Naive thymus-derived CD8-positive, alpha-beta T cell (primary cell): Measurements from ENCODE around the gene DMBT1. TPM values are rescaled to one million over a fixed set of nuclear protein-coding genes. Genes with fewer than 3 reads are reported as not detected.

Source experiments
- ATAC-seq, 2 donors: fragments of 150-1000 bp; cut with Tn5 transposase in 1 of 2; sonication (Bioruptor Pico), chemical (Tn5 transposase) in 1 of 2; 1 replicate in 1 of 2; 2 replicates in 1 of 2; pipeline ENCODE4 v1.10.0; 2021; ENCODE audit warnings: mild to moderate bottlenecking in 2 of 2, moderate library complexity in 2 of 2
- POLR2A ChIA-PET: fragments of 350-600 bp; sonication (Branson Sonifier 250); formaldehyde crosslinking; loops from one replicate; lab custom pipeline; 2021; ENCODE audit warnings: antibody characterized with exemption; lab: Charles Lee
- DNase-seq, 10 donors: peaks; one replicate each; pipeline versions ENCODE4 v3.0.0 to v3.0.0-alpha.2; 2020 to 2022
- H3K27ac Mint-ChIP-seq, 10 donors: one replicate each; pipeline ENCODE4 v1.8.0; 2020 to 2022; ENCODE audit warnings: mild to moderate bottlenecking in 10 of 10, mixed read lengths in 10 of 10, moderate library complexity in 4 of 10, inconsistent platforms in 1 of 10
- H3K27me3 Mint-ChIP-seq, 5 donors: one replicate each; pipeline ENCODE4 v1.8.0; 2021 to 2022; ENCODE audit warnings: mixed read lengths in 5 of 5
- H3K36me3 Mint-ChIP-seq, 3 donors: one replicate each; pipeline ENCODE4 v1.8.0; 2020 to 2022; ENCODE audit warnings: mixed read lengths in 3 of 3, mild to moderate bottlenecking in 2 of 3, inconsistent platforms in 1 of 3
- H3K4me1 Mint-ChIP-seq, 4 donors: one replicate each; pipeline ENCODE4 v1.8.0; 2021 to 2022; ENCODE audit warnings: mixed read lengths in 4 of 4
- H3K4me3 Mint-ChIP-seq, 10 donors: one replicate each; pipeline ENCODE4 v1.8.0; 2020 to 2022; ENCODE audit warnings: mild to moderate bottlenecking in 10 of 10, mixed read lengths in 10 of 10, moderate library complexity in 6 of 10, inconsistent platforms in 1 of 10
- H3K9me3 Mint-ChIP-seq, 9 donors: one replicate each; pipeline ENCODE4 v1.8.0; 2020 to 2022; ENCODE audit warnings: mixed read lengths in 9 of 9, mild to moderate bottlenecking in 3 of 9, inconsistent platforms in 1 of 9, moderate library complexity in 1 of 9
- polyA plus RNA-seq, 3 donors: library from polyadenylated mRNA; unstranded; fragments of 300-500 nt; fragmentation: Illumina TruSeq; gene quantifications; one replicate each; pipeline ENCODE4 v1.2.3, GENCODE V29; 2021
- total RNA-seq, 8 experiments: library from RNA in 2 of 8; stranded (reverse) in 2 of 8; gene quantifications; one replicate each; pipeline ENCODE4 v1.2.3 and lab custom pipeline; 2021 to 2026

The DMBT1 gene
- total and polyA plus RNA-seq, 5 experiments from 2014 or later, result not detected

GRCh38 chr10:122642726-122643605, 82.4 kb downstream of the DMBT1 start:
- H3K4me3 Mint-ChIP-seq, result no peak overlapping the region
- peaks cover 0 to 8% (median 4%) of the 10 kb centered on the region in 5 donors for H3K27me3 Mint-ChIP-seq
- DNase-seq (peak in 1 of 10 donors; percentile 34), ATAC-seq (no peak)
- H3K27ac Mint-ChIP-seq, result no peak overlapping the region
- H3K4me1 Mint-ChIP-seq, result no peaks in the 10 kb centered on the region
- POLR2A ChIA-PET, result no interaction called here
- no peaks in the 10 kb centered on the region for H3K9me3 Mint-ChIP-seq
- no peaks in the 10 kb centered on the region for H3K36me3 Mint-ChIP-seq

DNA sequence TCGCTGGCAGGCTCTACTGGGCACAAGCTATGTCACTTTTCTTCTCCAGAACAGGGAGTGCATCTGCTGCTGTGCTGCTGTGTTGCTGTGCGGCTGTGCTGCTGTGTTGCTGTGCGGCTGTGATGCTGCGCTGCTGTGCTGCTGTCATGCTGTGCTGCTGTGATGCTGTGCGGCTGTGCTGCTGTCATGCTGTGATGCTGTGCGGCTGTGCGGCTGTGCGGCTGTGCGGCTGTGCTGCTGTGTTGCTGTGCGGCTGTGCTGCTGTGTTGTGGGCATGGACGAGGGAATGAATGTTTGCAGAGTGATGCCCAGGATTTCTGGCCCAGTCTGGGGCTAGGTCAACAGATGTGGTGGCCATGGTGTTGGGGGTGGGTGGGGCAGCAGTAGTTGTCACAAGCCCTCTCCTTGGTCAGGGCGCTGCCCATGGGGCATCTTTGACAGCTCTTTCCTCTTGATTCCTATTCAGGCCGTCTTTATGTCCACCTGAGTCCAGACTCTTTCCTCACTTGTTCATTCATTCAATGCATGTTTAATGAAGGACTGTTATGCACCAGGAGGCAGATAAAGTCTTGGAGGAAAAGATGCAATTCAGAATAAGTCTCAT, 83.5 kb downstream of the DMBT1 start:
- peak overlapping the region in 1 of 10 donors; percentile 15 for H3K27ac Mint-ChIP-seq
- no peaks in the 10 kb centered on the region for H3K4me1 Mint-ChIP-seq
- ATAC-seq (no peak), DNase-seq (no peak)
- no peaks in the 10 kb centered on the region for H3K9me3 Mint-ChIP-seq
- POLR2A ChIA-PET, result no interaction called here
- no peak overlapping the region for H3K4me3 Mint-ChIP-seq
- H3K27me3 Mint-ChIP-seq, result peaks cover 0 to 15% (median 4%) of the 10 kb centered on the region in 5 donors
- H3K36me3 Mint-ChIP-seq, result no peaks in the 10 kb centered on the region

DNA sequence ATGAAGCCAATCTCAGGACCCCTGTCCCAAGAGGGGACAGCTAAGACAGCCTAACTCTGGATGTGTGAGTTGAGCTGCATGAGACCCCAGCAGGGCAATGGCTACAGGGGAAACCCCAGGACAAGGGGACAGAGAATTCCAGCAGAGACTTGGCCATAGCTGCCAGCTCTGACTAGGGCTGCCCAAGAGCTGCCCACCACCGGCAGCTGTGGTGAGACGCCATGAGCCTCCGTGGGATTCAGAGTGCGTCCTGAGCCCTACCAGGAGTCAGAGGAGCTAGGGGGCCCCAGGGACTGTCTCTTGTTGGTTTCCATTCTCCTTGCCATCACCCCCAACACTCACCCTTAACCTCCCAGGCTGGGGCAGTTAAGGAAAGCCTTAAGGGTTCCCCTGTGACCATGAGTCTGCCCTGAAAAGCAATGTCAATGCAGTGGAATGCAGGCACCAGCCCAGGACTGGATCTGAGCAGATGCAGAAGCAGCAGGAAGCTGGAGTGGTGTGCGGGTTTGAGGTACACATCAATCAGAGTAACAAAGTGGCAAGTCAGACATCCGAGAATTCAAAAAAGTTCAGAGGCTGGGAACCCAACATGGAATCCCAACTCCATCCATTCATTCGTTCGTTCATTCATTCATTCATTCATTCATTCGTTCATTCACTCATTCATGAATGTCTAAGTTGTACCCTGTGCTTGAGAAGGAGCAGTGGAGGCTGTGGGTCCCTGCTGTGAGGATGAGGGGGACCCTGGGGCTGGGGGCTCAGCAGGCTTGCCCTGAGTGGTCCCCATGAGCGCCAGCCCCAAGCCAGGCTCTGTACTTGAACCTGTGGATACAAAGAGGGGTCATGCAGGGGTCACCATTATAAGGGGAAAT, 86.2 kb downstream of the DMBT1 start:
- Mint-ChIP-seq H3K36me3 (peaks cover 0 to under 1% (median 0%) of the 10 kb centered on the region in 3 donors), H3K27ac (no peak overlapping the region), H3K4me1 (no peaks in the 10 kb centered on the region), H3K9me3 (peaks cover 0 to 3% (median 0%) of the 10 kb centered on the region in 9 donors), H3K27me3 (peaks cover 0 to 27% (median 12%) of the 10 kb centered on the region in 5 donors), H3K4me3 (no peak overlapping the region)
- DNase-seq, result peak in 1 of 10 donors; percentile 42
- no peak for ATAC-seq
- POLR2A ChIA-PET, result no interaction called here

DNA sequence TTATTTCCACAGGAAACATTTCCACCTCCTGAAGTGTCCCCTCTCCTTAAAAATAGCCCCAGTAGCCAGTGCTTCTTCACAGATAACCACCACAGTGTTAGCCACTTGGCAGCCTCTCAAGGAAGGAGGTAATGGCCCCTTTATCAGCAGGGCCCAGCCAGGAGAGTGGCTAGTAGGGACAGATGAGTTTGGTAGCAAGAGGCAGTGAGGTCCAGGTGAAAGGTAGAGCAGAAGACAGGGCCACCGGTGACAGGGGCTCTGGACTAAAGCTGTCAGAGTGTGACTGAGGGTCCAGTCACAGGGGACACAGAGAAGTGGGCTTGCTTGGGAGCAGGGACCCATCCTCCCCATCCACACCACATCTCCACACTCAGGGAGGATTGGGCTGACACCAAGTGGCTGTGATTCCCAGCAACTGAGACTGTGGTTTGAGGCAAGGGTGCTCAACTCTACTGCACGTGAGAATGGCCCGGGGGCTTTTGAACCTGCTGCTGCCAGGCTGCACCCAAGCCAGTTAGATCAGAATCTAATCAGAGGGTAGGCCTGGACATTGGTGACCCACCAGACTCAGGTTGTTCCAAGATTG, 86.9 kb downstream of the DMBT1 start:
- Mint-ChIP-seq H3K27ac (peak overlapping the region in 1 of 10 donors; percentile 50), H3K27me3 (peaks cover 1 to 29% (median 17%) of the 10 kb centered on the region in 5 donors), H3K4me3 (no peak overlapping the region), H3K36me3 (peaks cover 0 to 4% (median 0%) of the 10 kb centered on the region in 3 donors), H3K4me1 (no peaks in the 10 kb centered on the region), H3K9me3 (peaks cover 0 to 10% (median 0%) of the 10 kb centered on the region in 9 donors)
- DNase-seq (no peak), ATAC-seq (no peak)
- POLR2A ChIA-PET, result no interaction called here

GRCh38 chr10:122648599-122649428, 88.3 kb downstream of the DMBT1 start:
- Mint-ChIP-seq H3K9me3 (peaks cover 0 to 11% (median 0%) of the 10 kb centered on the region in 9 donors), H3K36me3 (peaks cover 0 to 4% (median 0%) of the 10 kb centered on the region in 3 donors), H3K4me1 (no peaks in the 10 kb centered on the region), H3K4me3 (no peak overlapping the region), H3K27ac (no peak overlapping the region), H3K27me3 (peaks cover 1 to 31% (median 28%) of the 10 kb centered on the region in 5 donors)
- DNase-seq (peak in 3 of 10 donors; percentile 5 to 59 (median 7)), ATAC-seq (no peak)
- POLR2A ChIA-PET, result no interaction called here

GRCh38 chr10:122649903-122650302, 89.3 kb downstream of the DMBT1 start:
- H3K9me3 Mint-ChIP-seq, result peaks cover 0 to 11% (median 0%) of the 10 kb centered on the region in 9 donors
- H3K36me3 Mint-ChIP-seq, result peaks cover 0 to 4% (median 0%) of the 10 kb centered on the region in 3 donors
- no peak overlapping the region for H3K27ac Mint-ChIP-seq
- POLR2A ChIA-PET, result no interaction called here
- H3K4me1 Mint-ChIP-seq, result no peaks in the 10 kb centered on the region
- peaks cover 1 to 38% (median 25%) of the 10 kb centered on the region in 5 donors for H3K27me3 Mint-ChIP-seq
- DNase-seq (peak in 1 of 10 donors; percentile 41), ATAC-seq (no peak)
- H3K4me3 Mint-ChIP-seq, result no peak overlapping the region

DNA sequence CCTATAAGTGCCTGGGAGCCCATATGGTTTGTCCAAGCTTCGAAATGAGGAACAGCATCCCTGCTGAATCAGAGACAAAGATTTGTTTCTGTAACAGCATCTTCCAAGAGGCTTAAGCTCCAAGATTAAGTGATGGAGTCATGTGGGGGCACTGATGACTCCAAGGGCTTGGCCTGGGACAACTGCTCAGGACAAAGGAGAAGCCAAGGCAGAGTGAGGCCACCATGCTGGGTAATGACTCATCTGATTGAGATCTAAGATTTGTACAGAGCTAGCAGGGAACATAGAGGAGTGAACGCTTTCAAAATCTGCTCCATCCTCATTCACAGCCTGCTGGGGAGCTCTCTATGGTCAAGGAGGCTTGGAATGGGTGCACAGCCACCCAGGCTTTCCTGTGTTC, 89.8 kb downstream of the DMBT1 start:
- Mint-ChIP-seq H3K4me1 (no peaks in the 10 kb centered on the region), H3K9me3 (peaks cover 0 to 11% (median 0%) of the 10 kb centered on the region in 9 donors), H3K4me3 (no peak overlapping the region), H3K36me3 (peaks cover 0 to 4% (median 0%) of the 10 kb centered on the region in 3 donors), H3K27ac (no peak overlapping the region), H3K27me3 (peaks cover 1 to 42% (median 25%) of the 10 kb centered on the region in 5 donors)
- POLR2A ChIA-PET, result no interaction called here
- DNase-seq (peak in 1 of 10 donors; percentile 9), ATAC-seq (no peak)

DNA sequence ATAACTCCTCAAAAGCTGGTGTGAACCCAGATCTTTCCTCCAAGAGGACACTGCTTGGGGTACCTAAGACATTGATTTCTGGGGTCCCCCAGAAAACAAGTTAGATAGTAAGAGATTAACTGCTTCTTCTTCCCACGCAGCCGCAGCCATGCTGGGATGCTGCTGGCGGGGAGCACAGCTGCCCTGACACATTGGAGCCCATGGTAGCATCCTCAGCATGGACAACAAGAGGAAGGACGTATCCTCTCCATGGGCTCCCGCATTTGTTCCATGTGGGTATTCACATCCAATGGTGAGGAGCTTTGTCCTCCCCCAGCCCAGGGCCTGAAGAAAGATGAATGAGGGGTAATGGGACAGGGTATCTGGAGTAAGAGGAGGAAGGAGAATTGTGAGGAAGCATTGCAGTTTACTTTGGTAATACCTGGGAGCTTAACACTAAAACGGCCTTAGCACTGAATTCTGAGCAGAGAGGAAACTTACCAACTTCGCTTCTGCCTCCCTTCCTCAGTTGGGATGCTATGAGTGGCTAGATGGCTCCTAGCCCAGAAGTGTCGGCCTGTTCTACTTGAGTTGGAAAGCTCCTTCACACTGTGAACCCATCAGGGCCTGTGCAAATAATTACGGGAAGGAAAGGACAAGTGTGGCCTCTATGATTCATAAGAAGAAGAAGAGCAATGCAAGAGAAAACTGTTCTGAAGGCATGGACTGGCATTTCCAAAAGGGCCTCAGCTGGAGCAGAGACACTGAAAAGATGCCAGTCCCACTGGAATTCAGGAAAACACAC, 95.2 kb downstream of the DMBT1 start:
- Mint-ChIP-seq H3K27me3 (peaks cover 4 to 49% (median 17%) of the 10 kb centered on the region in 5 donors), H3K36me3 (peaks cover 0 to 4% (median 0%) of the 10 kb centered on the region in 3 donors), H3K27ac (no peak overlapping the region), H3K4me1 (no peaks in the 10 kb centered on the region), H3K9me3 (peaks cover 0 to 11% (median 0%) of the 10 kb centered on the region in 9 donors), H3K4me3 (no peak overlapping the region)
- POLR2A ChIA-PET, result no interaction called here
- ATAC-seq (no peak), DNase-seq (peak in 1 of 10 donors; percentile 18)

DNA sequence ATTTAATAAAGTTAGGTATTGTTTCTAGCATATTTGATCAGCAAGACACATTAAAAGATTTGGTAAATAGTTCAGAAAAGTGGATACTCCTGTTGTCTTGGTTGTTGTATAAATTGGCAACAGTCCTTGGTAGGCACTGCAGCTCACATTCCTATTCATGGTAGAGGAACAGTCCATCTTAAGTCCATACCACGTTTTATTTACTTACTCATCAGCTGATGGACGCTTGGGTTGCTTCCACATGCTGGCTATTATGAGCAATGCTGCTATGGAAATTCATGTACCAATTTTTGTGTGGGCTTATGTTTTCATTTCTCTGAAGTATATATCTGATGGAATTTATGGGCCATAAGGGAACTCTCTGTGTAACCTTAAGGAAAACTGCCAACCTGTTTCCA, 95.8 kb downstream of the DMBT1 start:
- no peak for DNase-seq
- H3K36me3 Mint-ChIP-seq, result peaks cover 0 to 4% (median 0%) of the 10 kb centered on the region in 3 donors
- no peak overlapping the region for H3K27ac Mint-ChIP-seq
- ATAC-seq, result no peak
- peaks cover 0 to 11% (median 0%) of the 10 kb centered on the region in 9 donors for H3K9me3 Mint-ChIP-seq
- no peak overlapping the region for H3K4me3 Mint-ChIP-seq
- POLR2A ChIA-PET, result no interaction called here
- H3K4me1 Mint-ChIP-seq, result no peaks in the 10 kb centered on the region
- peaks cover 4 to 49% (median 17%) of the 10 kb centered on the region in 5 donors for H3K27me3 Mint-ChIP-seq

GRCh38 chr10:122656741-122657140, 96.2 kb downstream of the DMBT1 start:
- Mint-ChIP-seq H3K4me1 (no peaks in the 10 kb centered on the region), H3K9me3 (peaks cover 0 to 11% (median 0%) of the 10 kb centered on the region in 9 donors), H3K36me3 (peaks cover 0 to 4% (median 0%) of the 10 kb centered on the region in 3 donors), H3K27me3 (peaks cover 4 to 49% (median 17%) of the 10 kb centered on the region in 5 donors), H3K27ac (no peak overlapping the region), H3K4me3 (no peak overlapping the region)
- ATAC-seq (no peak), DNase-seq (peak in 1 of 10 donors; percentile 15)
- POLR2A ChIA-PET, result no interaction called here

- no peak overlapping the region for H3K4me3 Mint-ChIP-seq
- no peak for ATAC-seq
- no peaks in the 10 kb centered on the region for H3K36me3 Mint-ChIP-seq
- H3K27ac Mint-ChIP-seq, result no peak overlapping the region
- POLR2A ChIA-PET, result no interaction called here
- H3K9me3 Mint-ChIP-seq, result peaks cover 0 to 8% (median 0%) of the 10 kb centered on the region in 9 donors
- peaks cover 3 to 47% (median 17%) of the 10 kb centered on the region in 5 donors for H3K27me3 Mint-ChIP-seq
- no peaks in the 10 kb centered on the region for H3K4me1 Mint-ChIP-seq
- DNase-seq, result peak in 1 of 10 donors; percentile 27
These were observed 96.7 kb downstream of the DMBT1 start for GRCh38 chr10:122657255-122657654.
